NCI-H345 treated with DMSO at 0.1 percent for 48 hours (cell line): Measurements from ENCODE around the gene KDM3B.
"Not testable (repeated sequence)": the region's sequence is repeated elsewhere in the genome, so short reads cannot be mapped to it uniquely, and the experiment has no call there.

Experiments
- DNase-seq: peaks from one replicate; lab custom pipeline; 2025; ENCODE audit not compliant: unreplicated experiment; lab: John Stamatoyannopoulos, UW

The KDM3B gene

DNA sequence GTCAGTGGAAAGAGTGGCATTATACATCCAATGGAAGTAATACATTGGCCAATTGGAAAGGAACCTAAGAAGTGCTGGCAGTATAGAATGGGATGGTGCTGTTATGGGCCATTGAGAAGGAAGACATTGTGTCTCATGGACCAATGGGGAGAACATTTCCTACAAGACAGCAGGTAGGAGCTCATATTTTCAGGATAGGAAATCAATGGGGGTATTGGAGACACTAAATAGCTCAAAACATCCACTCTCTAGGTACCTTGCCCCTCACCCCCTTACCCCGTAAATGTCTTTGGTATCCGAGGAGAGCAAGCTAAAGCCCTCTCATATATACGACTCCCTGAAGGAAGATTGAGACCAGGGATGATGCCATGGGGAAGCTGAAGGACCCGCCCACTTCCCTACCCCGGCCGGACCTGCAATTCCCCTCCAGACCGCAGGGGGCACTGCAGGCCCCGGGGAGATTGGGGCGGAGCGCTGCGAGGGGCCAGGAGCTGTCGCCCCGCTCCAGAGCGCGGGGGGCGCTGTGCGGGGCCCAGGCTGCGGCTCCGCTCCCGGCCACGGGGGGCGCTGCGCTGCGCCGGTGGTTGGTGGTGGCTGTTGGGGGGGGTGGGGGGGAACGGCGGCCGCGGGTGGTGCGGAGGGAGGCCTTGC lies at the start of gene KDM3B:
Gene KDM3B, plus strand, starts transcription at position 615 of the 651 bp plus-strand sequence. CDS start 111 bp downstream, outside the sequence.
- peak; percentile 77 for DNase-seq

- DNase-seq: no peak
Observed at GRCh38 chr5:138303372-138303771, 49.1 kb upstream of the KDM3B start.

- DNase-seq: peak; percentile 61
Observed at GRCh38 chr5:138305797-138306196, 46.7 kb upstream of the KDM3B start.

GRCh38 chr5:138315751-138316278 lies 36.7 kb upstream of the KDM3B start:
- no peak for DNase-seq

- no peak for DNase-seq
Observed at GRCh38 chr5:138316355-138316754, 36.1 kb upstream of the KDM3B start.

GRCh38 chr5:138318211-138318610 lies 34.3 kb upstream of the KDM3B start:
- not testable (repeated sequence) for DNase-seq

DNA sequence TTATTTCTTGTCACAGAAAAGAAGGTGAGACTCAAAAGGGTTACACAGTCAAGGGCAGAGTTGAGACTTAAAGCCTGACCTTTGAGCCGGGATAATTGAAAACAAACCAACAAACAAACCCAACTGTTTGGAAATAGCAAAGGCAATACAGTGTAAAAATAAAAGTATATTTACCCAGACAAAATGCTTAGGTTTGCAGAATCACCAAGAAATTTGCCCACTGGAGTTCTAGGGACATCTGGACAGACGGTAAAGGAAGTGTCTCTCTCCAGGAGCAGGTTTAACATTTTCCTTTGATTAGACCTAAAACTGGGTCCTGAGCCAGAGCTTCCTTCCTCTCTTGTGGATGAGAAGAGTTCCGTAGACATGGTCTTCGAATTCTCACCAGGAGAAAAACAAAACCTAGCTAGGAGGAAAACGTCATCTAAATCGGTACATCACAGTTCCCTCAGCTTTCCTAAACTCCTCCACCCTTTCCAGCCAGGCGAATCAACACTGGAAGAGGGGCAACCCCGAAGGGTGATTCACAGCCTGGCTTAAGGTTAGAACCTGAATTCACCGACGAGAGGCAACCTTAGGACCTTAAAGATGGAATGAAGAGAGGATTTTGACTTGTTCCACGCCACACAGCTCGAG lies 21.6 kb upstream of the KDM3B start:
- DNase-seq: no peak

GRCh38 chr5:138331449-138332368 lies 20.8 kb upstream of the KDM3B start, which contains the start of gene CDC25C:
CDC25C (minus strand) TSS chr5:138331804; CDS start chr5:138331180, 624 bp downstream.
- peak; percentile 98 for DNase-seq

- no peak for DNase-seq
Observed at GRCh38 chr5:138334867-138335447, 17.5 kb upstream of the KDM3B start.

- peak; percentile 85 for DNase-seq
Observed at GRCh38 chr5:138336952-138337684, 15.4 kb upstream of the KDM3B start.

GRCh38 chr5:138337685-138338410 lies 14.6 kb upstream of the KDM3B start, which contains the start of gene FAM53C:
FAM53C (plus strand) TSS chr5:138338266; CDS start chr5:138341336, 3,070 bp downstream.
- DNase-seq: peak; percentile 85

- DNase-seq: no peak
Observed at GRCh38 chr5:138338411-138339090, 13.9 kb upstream of the KDM3B start.

GRCh38 chr5:138339091-138339456 lies 13.4 kb upstream of the KDM3B start:
- no peak for DNase-seq

DNA sequence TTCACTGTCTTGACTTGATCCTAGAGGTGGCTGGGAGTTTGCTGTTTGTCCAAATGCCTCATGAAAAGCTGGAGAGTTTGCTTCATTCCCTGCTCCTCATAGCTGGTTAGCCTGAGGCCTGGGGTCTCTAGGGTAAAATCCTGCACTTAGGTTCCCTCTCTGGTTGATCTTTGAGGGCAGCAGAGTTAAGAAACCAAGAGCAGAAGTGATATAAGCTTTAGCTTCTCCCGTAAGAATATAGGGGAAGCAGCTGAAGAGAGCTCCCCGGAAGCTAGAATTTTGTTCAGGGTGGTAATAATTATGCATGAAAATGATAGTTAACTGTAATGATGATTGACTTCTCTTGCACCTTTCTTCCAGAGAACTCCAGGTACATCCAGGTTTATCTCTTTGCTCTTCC lies 13.0 kb upstream of the KDM3B start:
- no peak for DNase-seq

DNA sequence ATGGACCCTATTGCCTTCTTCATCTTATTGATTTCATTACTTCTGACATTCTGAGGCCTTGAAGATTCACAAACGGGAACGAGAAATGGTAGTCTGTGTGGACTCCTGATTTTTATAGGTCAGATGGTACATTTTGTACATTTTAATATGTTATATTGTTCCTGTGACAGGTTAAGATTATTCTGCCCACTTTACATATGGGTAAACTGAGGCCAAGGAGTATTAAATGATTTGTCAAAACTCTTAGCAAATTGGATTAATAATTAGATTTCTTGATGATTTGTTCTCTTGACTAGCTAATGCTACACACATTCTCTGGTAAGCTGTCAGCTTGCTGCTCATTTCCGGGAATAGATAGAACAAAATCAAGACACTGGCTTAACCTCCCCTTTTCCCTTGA lies 12.5 kb upstream of the KDM3B start:
- DNase-seq: no peak

- no peak for DNase-seq
Observed at GRCh38 chr5:138344887-138345622, 7.4 kb upstream of the KDM3B start.

- DNase-seq: no peak
Observed at GRCh38 chr5:138346889-138347288, 5.6 kb upstream of the KDM3B start.

GRCh38 chr5:138349852-138350562 lies 2.5 kb upstream of the KDM3B start:
- DNase-seq: no peak
